ENCODE results near the gene ID2. TPM values are rescaled to one million over a fixed set of nuclear protein-coding genes. Genes with fewer than 3 reads are reported as not detected.

Gene ID2
- polyA plus RNA-seq, 1 donor from 2014 or later: 71.6 TPM

DNA sequence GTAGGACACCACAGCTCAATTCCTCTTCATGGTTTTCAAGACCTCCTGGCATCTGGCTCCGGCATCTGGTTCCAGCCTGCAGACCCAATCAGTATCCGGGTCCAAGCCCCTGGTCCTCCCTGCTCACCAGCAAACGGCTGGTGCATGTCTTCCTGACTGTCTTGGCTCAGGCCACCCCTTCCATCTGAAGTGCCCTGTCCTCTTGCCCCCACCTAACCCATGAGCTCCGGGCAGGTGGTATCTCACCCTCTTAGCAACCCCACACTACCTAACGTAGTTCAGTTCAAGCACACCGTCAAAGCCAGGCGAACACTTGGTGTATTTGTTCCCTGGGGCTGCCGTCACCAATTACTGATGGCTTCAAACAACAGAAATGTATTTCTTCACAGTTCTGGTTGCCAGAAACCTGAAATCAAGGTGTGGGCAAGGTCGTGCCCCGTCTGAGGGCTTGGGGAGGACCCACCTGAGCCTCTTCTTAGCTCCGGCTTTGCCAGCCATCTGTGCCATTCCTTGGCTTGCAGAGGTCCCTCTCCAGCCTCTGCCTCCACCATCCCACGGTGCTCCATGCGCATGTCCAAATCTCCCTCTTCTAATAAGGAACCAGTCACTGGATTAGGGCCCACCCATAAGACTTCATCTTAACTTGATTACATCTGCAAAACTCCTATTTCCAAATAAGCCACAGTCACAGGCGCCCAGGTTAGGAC is 47.2 kb upstream of the ID2 start:
- no peaks in the 10 kb centered on the region for H3K9me3 ChIP-seq (ENCODE audit: low read length)
- no peak overlapping the region for H2AFZ ChIP-seq (ENCODE audit: low read depth, low read length)
- peaks cover 5% of the 10 kb centered on the region for H3K27me3 ChIP-seq (ENCODE audit: insufficient read depth, low read depth, low read length)
- no peaks in the 10 kb centered on the region for H3K9me2 ChIP-seq (ENCODE audit: insufficient read depth, low read length)
- no peak overlapping the region for H3K4me2 ChIP-seq (ENCODE audit: low read length)
- H3F3A ChIP-seq (ENCODE audit: insufficient read depth, low read length, poor library complexity, severe bottlenecking): peaks cover 5% of the 10 kb centered on the region
- TF ChIP-seq EZH2 (IDR thresholded peaks at IDR 0.05; ENCODE audit: borderline replicate concordance, insufficient read depth, low read length, poor library complexity, severe bottlenecking) (no peak), RAD21 (conservative IDR thresholded peaks at IDR 0.05) (no peak), EP300 (conservative IDR thresholded peaks at IDR 0.05; ENCODE audit: poor library complexity, severe bottlenecking) (no peak), MXI1 (conservative IDR thresholded peaks at IDR 0.05; ENCODE audit: poor library complexity, severe bottlenecking) (no peak), SMC3 (conservative IDR thresholded peaks at IDR 0.05; ENCODE audit: poor library complexity) (no peak), POLR2AphosphoS5 (IDR thresholded peaks at IDR 0.05) (no peak), TAF1 (IDR thresholded peaks at IDR 0.05; ENCODE audit: low read depth) (no peak)
- TF ChIP-seq, protein P1, sequence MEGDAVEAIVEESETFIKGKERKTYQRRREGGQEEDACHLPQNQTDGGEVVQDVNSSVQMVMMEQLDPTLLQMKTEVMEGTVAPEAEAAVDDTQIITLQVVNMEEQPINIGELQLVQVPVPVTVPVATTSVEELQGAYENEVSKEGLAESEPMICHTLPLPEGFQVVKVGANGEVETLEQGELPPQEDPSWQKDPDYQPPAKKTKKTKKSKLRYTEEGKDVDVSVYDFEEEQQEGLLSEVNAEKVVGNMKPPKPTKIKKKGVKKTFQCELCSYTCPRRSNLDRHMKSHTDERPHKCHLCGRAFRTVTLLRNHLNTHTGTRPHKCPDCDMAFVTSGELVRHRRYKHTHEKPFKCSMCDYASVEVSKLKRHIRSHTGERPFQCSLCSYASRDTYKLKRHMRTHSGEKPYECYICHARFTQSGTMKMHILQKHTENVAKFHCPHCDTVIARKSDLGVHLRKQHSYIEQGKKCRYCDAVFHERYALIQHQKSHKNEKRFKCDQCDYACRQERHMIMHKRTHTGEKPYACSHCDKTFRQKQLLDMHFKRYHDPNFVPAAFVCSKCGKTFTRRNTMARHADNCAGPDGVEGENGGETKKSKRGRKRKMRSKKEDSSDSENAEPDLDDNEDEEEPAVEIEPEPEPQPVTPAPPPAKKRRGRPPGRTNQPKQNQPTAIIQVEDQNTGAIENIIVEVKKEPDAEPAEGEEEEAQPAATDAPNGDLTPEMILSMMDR (IDR thresholded peaks at IDR 0.05; ENCODE audit: poor library complexity, severe bottlenecking): no peak
- TF ChIP-seq, protein P2, sequence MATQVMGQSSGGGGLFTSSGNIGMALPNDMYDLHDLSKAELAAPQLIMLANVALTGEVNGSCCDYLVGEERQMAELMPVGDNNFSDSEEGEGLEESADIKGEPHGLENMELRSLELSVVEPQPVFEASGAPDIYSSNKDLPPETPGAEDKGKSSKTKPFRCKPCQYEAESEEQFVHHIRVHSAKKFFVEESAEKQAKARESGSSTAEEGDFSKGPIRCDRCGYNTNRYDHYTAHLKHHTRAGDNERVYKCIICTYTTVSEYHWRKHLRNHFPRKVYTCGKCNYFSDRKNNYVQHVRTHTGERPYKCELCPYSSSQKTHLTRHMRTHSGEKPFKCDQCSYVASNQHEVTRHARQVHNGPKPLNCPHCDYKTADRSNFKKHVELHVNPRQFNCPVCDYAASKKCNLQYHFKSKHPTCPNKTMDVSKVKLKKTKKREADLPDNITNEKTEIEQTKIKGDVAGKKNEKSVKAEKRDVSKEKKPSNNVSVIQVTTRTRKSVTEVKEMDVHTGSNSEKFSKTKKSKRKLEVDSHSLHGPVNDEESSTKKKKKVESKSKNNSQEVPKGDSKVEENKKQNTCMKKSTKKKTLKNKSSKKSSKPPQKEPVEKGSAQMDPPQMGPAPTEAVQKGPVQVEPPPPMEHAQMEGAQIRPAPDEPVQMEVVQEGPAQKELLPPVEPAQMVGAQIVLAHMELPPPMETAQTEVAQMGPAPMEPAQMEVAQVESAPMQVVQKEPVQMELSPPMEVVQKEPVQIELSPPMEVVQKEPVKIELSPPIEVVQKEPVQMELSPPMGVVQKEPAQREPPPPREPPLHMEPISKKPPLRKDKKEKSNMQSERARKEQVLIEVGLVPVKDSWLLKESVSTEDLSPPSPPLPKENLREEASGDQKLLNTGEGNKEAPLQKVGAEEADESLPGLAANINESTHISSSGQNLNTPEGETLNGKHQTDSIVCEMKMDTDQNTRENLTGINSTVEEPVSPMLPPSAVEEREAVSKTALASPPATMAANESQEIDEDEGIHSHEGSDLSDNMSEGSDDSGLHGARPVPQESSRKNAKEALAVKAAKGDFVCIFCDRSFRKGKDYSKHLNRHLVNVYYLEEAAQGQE (IDR thresholded peaks at IDR 0.05; ENCODE audit: borderline replicate concordance): no peak
- no peaks in the 10 kb centered on the region for H4K20me1 ChIP-seq (ENCODE audit: insufficient read depth)
- no peak overlapping the region for H3K4me3 ChIP-seq (ENCODE audit: low read length)
- H3K27ac ChIP-seq (ENCODE audit: low read length): no peak overlapping the region
- H3K79me2 ChIP-seq (replicated peaks; ENCODE audit: insufficient read depth, low read length): no peaks in the 10 kb centered on the region
- no peaks in the 10 kb centered on the region for H3K36me3 ChIP-seq (ENCODE audit: insufficient read depth, low read length)
- no peak overlapping the region for H3K9ac ChIP-seq (ENCODE audit: low read length)

DNA sequence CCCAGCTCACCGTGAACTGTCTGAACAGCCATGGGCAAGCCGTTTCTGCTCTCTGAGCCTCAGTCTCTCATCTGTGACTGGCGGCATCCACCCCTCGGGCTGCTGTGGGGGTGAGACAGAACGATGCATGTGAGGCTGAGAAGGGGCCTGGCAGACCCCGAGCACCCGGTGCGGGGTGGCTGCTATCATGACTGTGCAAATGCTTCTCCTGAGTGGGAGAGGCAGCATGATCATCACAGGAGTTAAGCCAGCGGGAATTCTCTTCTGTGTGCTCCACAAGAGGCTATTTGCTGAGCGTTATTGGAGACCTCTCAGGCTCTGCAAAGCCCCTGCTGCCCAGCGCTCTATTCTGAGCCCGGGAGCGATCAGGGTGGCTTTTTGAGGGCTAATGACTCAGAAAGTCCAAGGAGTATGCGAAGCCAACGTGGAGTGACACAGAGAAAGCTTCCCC is 45.8 kb upstream of the ID2 start:
- no peak overlapping the region for H3K4me2 ChIP-seq (ENCODE audit: low read length)
- no peaks in the 10 kb centered on the region for H3K79me2 ChIP-seq (replicated peaks; ENCODE audit: insufficient read depth, low read length)
- peaks cover 5% of the 10 kb centered on the region for H3K27me3 ChIP-seq (ENCODE audit: insufficient read depth, low read depth, low read length)
- H4K20me1 ChIP-seq (ENCODE audit: insufficient read depth): no peaks in the 10 kb centered on the region
- no peak overlapping the region for H2AFZ ChIP-seq (ENCODE audit: low read depth, low read length)
- no peak overlapping the region for H3K27ac ChIP-seq (ENCODE audit: low read length)
- peaks cover 5% of the 10 kb centered on the region for H3F3A ChIP-seq (ENCODE audit: insufficient read depth, low read length, poor library complexity, severe bottlenecking)
- H3K36me3 ChIP-seq (ENCODE audit: insufficient read depth, low read length): no peaks in the 10 kb centered on the region
- H3K9ac ChIP-seq (ENCODE audit: low read length): no peak overlapping the region
- no peak overlapping the region for H3K4me3 ChIP-seq (ENCODE audit: low read length)
- no peak for TF ChIP-seq TAF1 (IDR thresholded peaks at IDR 0.05; ENCODE audit: low read depth)
- TF ChIP-seq EZH2 (IDR thresholded peaks at IDR 0.05; ENCODE audit: borderline replicate concordance, insufficient read depth, low read length, poor library complexity, severe bottlenecking): no peak
- no peak for TF ChIP-seq EP300 (conservative IDR thresholded peaks at IDR 0.05; ENCODE audit: poor library complexity, severe bottlenecking)
- TF ChIP-seq, protein P2 (IDR thresholded peaks at IDR 0.05; ENCODE audit: borderline replicate concordance): no peak
- no peak for TF ChIP-seq SMC3 (conservative IDR thresholded peaks at IDR 0.05; ENCODE audit: poor library complexity)
- TF ChIP-seq POLR2AphosphoS5 (IDR thresholded peaks at IDR 0.05): no peak
- no peak for TF ChIP-seq RAD21 (conservative IDR thresholded peaks at IDR 0.05)
- TF ChIP-seq, protein P1 (IDR thresholded peaks at IDR 0.05; ENCODE audit: poor library complexity, severe bottlenecking): no peak
- TF ChIP-seq MXI1 (conservative IDR thresholded peaks at IDR 0.05; ENCODE audit: poor library complexity, severe bottlenecking): no peak
- no peaks in the 10 kb centered on the region for H3K9me2 ChIP-seq (ENCODE audit: insufficient read depth, low read length)
- H3K9me3 ChIP-seq (ENCODE audit: low read length): no peaks in the 10 kb centered on the region

All from neural cell (in vitro differentiated cells).